Sigmoid colon (tissue), 7 donors: ENCODE results near the gene MINDY4. TPM values are rescaled to one million over a fixed set of nuclear protein-coding genes. Genes with fewer than 3 reads are reported as not detected.

Experiments used
- DNase-seq: peaks from one replicate; pipeline ENCODE4 v3.0.0-alpha.2; 2019
- H3K27ac ChIP-seq, 4 donors: fragments of 200-600 bp; sonication (generic); one replicate each; pipeline ENCODE4 v1.5.1; 2016 to 2019; ENCODE audit warnings: mild to moderate bottlenecking in 1 of 4
- H3K27me3 ChIP-seq, 3 donors: fragments of 200-600 bp; sonication (generic); one replicate each; pipeline ENCODE4 v1.5.1; 2019; ENCODE audit warnings: mild to moderate bottlenecking in 1 of 3
- H3K36me3 ChIP-seq, 4 donors: fragments of 200-600 bp; sonication (generic); one replicate each; pipeline ENCODE4 v1.5.1; 2016 to 2019
- H3K4me1 ChIP-seq, 4 donors: fragments of 200-600 bp; sonication (generic); one replicate each; pipeline ENCODE4 v1.5.1; 2017 to 2019
- H3K4me3 ChIP-seq, 4 donors: fragments of 200-600 bp; sonication (generic); one replicate each; pipeline ENCODE4 v1.5.1; 2017 to 2019; ENCODE audit warnings: mild to moderate bottlenecking in 2 of 4, moderate library complexity in 1 of 4
- H3K9me3 ChIP-seq, 4 donors: fragments of 200-600 bp in 3 of 4; sonication (generic) in 3 of 4; one replicate each; pipeline versions ENCODE4 v1.5.1 to v1.6.1; 2013 to 2019
- EP300 ChIP-seq, 4 donors: sonication (generic); formaldehyde crosslinking; IDR thresholded peaks; one replicate each; pipeline ENCODE4 v1.6.1; 2017; ENCODE audit warnings: antibody characterized with exemption in 4 of 4
- POLR2A ChIP-seq, 2 donors: fragments of 450-650 bp; IDR thresholded peaks; one replicate each; pipeline ENCODE4 v1.6.1; 2016; ENCODE audit warnings: antibody characterized with exemption in 2 of 2, mild to moderate bottlenecking in 2 of 2, moderate library complexity in 2 of 2
- POLR2AphosphoS5 ChIP-seq, 4 donors: sonication (generic); formaldehyde crosslinking; IDR thresholded peaks; one replicate each; pipeline ENCODE4 v1.6.1; 2017; ENCODE audit warnings: antibody characterized with exemption in 4 of 4
- WGBS, 2 donors: extraction: QIAGEN DNeasy Blood & Tissue Kit; methylation state at CpG; one replicate each; pipeline ENCODE4 v1.1.7; 2013; 5-methylcytosine and 5-hydroxymethylcytosine counted together
- intact Hi-C: fragments of 100-400 bp; cut with DNase I; formaldehyde crosslinking; loops from one replicate; pipeline ENCODE4 v1.15.1; 2023
- polyA plus RNA-seq, 3 donors: library from polyadenylated mRNA; stranded (reverse); fragments of 200-250 nt; gene quantifications; one replicate each; pipeline ENCODE4 v1.2.3, GENCODE V29; 2013
- total RNA-seq, 4 donors: library from RNA; depleted of rRNA; stranded (reverse); fragments of >200 nt; gene quantifications; one replicate each; pipeline ENCODE4 v1.1.0, GENCODE V29; 2016
- TF ChIP-seq, protein P1 (sequence below), 4 experiments: fragments of 450-650 bp in 3 of 4; fragments of 200-600 bp in 1 of 4; IDR thresholded peaks; one replicate each; pipeline ENCODE4 v1.5.1; 2016 to 2019; ENCODE audit warnings: antibody characterized with exemption in 4 of 4, mild to moderate bottlenecking in 3 of 4, moderate library complexity in 2 of 4
- donor health status: healthy with polysubstance abuse.
- donor health status: Bipolar disorder and iron deficiency.
- donor health status: healthy.

MINDY4 gene
- total and polyA plus RNA-seq, 7 donors, result 1.2 to 26.3 (median 9.4) TPM

DNA sequence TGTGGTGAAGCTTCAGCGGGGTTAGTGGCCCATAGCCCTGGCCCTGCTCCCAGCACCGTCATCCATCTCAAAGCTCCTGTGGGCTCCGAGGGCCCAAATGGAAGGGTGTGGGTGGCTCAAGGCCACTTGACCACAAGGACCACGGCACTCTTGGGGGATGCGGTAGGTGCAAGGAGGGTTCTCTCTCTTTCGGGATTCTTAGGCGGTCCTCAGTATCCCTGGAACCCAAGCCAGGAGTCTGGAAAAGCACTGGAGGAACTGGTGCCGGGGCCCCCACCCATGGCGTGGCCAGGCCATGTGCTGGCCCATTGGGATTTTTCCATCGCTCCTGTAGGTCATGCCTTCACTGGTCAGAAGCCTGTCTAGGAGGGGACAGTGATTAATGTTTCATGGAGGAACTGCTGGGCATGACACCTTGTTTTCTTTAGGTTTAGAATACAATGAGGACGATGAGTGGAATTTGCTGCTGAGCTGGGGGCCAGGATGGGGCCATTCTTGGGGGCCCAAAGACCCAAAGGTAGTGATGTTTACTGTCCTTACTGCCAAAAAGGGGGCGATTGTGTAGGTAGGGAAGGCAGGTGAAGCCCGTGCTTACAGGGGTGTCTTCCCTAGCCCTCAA, 157.1 kb downstream of the MINDY4 start:
- Histone ChIP-seq H3K4me3 (no peak overlapping the region), H3K36me3 (peaks cover 10 to 36% (median 19%) of the 10 kb centered on the region in 4 donors), H3K27me3 (no peaks in the 10 kb centered on the region), H3K4me1 (peaks cover 0 to 25% (median 22%) of the 10 kb centered on the region in 4 donors), H3K9me3 (no peaks in the 10 kb centered on the region), H3K27ac (no peak overlapping the region)
- WGBS, 2 donors, result 95 to 96% methylated on average over 13 of the region's 13 CpGs
- peak; percentile 42 for DNase-seq
- TF ChIP-seq POLR2A (IDR thresholded peaks at IDR 0.05), result no peak
- TF ChIP-seq POLR2AphosphoS5 (IDR thresholded peaks at IDR 0.05), result no peak
- TF ChIP-seq, protein P1, sequence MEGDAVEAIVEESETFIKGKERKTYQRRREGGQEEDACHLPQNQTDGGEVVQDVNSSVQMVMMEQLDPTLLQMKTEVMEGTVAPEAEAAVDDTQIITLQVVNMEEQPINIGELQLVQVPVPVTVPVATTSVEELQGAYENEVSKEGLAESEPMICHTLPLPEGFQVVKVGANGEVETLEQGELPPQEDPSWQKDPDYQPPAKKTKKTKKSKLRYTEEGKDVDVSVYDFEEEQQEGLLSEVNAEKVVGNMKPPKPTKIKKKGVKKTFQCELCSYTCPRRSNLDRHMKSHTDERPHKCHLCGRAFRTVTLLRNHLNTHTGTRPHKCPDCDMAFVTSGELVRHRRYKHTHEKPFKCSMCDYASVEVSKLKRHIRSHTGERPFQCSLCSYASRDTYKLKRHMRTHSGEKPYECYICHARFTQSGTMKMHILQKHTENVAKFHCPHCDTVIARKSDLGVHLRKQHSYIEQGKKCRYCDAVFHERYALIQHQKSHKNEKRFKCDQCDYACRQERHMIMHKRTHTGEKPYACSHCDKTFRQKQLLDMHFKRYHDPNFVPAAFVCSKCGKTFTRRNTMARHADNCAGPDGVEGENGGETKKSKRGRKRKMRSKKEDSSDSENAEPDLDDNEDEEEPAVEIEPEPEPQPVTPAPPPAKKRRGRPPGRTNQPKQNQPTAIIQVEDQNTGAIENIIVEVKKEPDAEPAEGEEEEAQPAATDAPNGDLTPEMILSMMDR (IDR thresholded peaks at IDR 0.05), result no peak
- no peak for TF ChIP-seq EP300 (IDR thresholded peaks at IDR 0.05)
- intact Hi-C loops, result no loop called here

DNA sequence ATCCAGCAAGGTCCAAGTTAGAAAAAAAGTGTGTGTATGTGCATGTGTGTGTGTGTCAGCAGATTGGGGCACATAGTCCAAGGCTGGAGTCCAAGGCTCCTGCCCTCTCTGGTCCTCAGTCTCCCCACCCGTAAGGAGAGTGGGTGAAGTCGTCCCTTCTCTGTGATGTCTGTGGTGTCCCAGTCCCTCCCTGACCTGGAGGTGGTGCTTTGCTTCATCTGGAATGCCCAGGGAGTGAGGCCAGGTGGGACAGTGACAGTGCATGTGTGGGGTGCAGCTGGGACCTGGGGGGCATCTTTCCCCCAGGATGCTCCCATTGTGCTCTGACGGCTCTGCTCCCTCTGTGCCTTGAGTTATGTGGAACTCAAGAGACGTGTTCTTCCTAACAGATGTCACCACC, 158.5 kb downstream of the MINDY4 start:
- TF ChIP-seq EP300 (IDR thresholded peaks at IDR 0.05), result no peak
- TF ChIP-seq POLR2AphosphoS5 (IDR thresholded peaks at IDR 0.05), result no peak
- no peak for TF ChIP-seq POLR2A (IDR thresholded peaks at IDR 0.05)
- TF ChIP-seq, protein P1 (IDR thresholded peaks at IDR 0.05), result no peak
- 89 to 90% methylated on average over 4 of the region's 4 CpGs for WGBS, 2 donors
- no peaks in the 10 kb centered on the region for H3K27me3 ChIP-seq
- peak overlapping the region in 2 of 4 donors; percentile 66 to 79 for H3K27ac ChIP-seq
- intact Hi-C loops, result no loop called here
- H3K4me1 ChIP-seq, result peaks cover 0 to 25% (median 22%) of the 10 kb centered on the region in 4 donors
- DNase-seq, result peak; percentile 48
- H3K9me3 ChIP-seq, result no peaks in the 10 kb centered on the region
- H3K4me3 ChIP-seq, result no peak overlapping the region
- peaks cover 0 to 23% (median 10%) of the 10 kb centered on the region in 4 donors for H3K36me3 ChIP-seq

DNA sequence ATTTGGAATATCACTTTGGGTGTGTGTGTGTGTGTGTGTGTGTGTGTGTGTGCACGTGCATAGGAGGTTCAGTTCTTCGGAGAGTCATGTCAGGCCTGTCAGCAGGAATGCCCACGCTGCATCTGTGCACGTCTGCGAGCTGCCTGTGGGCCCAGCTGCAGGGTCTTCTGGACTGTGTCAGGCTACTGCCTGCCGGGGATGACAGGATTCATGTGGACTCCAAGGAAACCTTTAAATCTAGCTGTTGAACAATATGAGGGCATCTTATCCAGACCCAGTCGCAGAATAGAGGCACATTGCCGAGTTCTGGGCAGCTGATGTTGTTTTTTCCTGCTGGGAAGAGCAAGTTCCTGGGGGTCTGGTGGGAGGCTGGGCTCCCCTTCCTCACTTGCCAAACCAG, 159.4 kb downstream of the MINDY4 start:
- intact Hi-C loops, result no loop called here
- WGBS, 2 donors, result 76 to 84% methylated on average over 8 of the region's 8 CpGs
- Histone ChIP-seq H3K9me3 (no peaks in the 10 kb centered on the region), H3K36me3 (peaks cover 0 to 13% (median 2%) of the 10 kb centered on the region in 4 donors), H3K27ac (peak overlapping the region in 3 of 4 donors; percentile 46 to 79 (median 66)), H3K4me1 (peaks cover 0 to 25% (median 22%) of the 10 kb centered on the region in 4 donors), H3K4me3 (no peak overlapping the region), H3K27me3 (no peaks in the 10 kb centered on the region)
- peak; percentile 72 for DNase-seq
- TF ChIP-seq POLR2AphosphoS5 (IDR thresholded peaks at IDR 0.05) (peak in 3 of 4 donors; percentile 58 to 75 (median 65)), POLR2A (IDR thresholded peaks at IDR 0.05) (no peak), EP300 (IDR thresholded peaks at IDR 0.05) (peak in 1 of 4 donors; percentile 4)
- TF ChIP-seq, protein P1 (IDR thresholded peaks at IDR 0.05), result no peak

DNA sequence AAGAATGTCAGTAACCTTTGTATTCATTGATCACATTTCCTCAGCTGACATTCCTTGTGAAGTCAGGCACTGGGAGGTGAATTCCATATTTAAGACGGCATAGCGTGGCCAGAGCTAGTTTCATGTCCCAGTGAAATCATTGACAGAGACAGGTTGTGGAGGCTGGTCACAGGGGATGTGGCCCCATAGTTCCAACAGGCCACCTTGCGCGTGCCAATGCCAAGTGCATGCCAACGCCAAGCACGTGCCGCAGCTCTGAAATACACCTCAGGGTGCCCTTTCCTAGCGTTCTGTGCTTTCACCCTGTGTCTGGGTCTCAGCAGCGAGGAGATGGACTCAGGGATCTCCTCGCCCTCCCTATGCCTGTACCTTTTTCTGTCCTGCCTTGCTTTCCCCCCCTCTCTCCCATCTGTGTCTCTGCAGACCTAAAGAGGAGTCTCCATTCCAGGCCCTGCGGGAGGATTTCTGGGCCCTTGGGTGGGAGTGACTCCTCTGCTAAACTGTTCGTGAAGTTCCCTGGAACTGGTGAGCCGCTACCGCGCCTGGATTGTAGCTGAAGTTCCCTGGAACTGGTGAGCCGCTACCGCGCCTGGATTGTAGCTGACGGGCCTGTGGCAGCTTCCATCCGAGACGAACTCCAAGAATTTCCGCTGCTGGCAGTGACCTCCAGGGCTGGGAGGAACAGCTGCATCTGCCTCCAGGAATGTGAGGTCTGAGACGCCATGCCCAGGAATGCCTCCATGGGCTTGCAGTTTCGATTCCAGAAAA, 160.1 kb downstream of the MINDY4 start:
- Histone ChIP-seq H3K4me3 (no peak overlapping the region), H3K36me3 (peaks cover 0 to 10% (median 0%) of the 10 kb centered on the region in 4 donors), H3K4me1 (peaks cover 0 to 25% (median 22%) of the 10 kb centered on the region in 4 donors), H3K27me3 (no peaks in the 10 kb centered on the region), H3K27ac (peak overlapping the region in 3 of 4 donors; percentile 46 to 79 (median 66)), H3K9me3 (no peaks in the 10 kb centered on the region)
- no peak for TF ChIP-seq POLR2A (IDR thresholded peaks at IDR 0.05)
- TF ChIP-seq EP300 (IDR thresholded peaks at IDR 0.05), result no peak
- TF ChIP-seq, protein P1 (IDR thresholded peaks at IDR 0.05), result no peak
- no peak for TF ChIP-seq POLR2AphosphoS5 (IDR thresholded peaks at IDR 0.05)
- 90 to 91% methylated on average over 24 of the region's 24 CpGs for WGBS, 2 donors
- intact Hi-C loops, result no loop called here
- peak; percentile 68 for DNase-seq
